Aorta (tissue), 5 donors: ENCODE data around the gene ARFGEF2. TPM values are rescaled to one million over a fixed set of nuclear protein-coding genes. Genes with fewer than 3 reads are reported as not detected.
"Not testable (repeated sequence)": the region's sequence is repeated elsewhere in the genome, so short reads cannot be mapped to it uniquely, and the experiment has no call there.

Experiments used
- ATAC-seq: fragments of 200-7000 bp; cut with Tn5 transposase; one replicate; pipeline ENCODE4 v1.9.1; 2022; ENCODE audit warnings: moderate library complexity; ENCODE audit not compliant: low FRiP score
- DNase-seq, 2 donors: peaks; one replicate each; pipeline ENCODE4 v3.0.0-alpha.2; 2020
- H3K27ac ChIP-seq, 2 donors: one replicate each; pipeline ENCODE4 v1.5.1; 2013; ENCODE audit warnings: low read length in 2 of 2, mild to moderate bottlenecking in 2 of 2, moderate library complexity in 2 of 2, control low read depth in 1 of 2, inconsistent platforms in 1 of 2, low read depth in 1 of 2
- H3K27me3 ChIP-seq, 2 donors: one replicate each; pipeline ENCODE4 v1.6.1; 2013; ENCODE audit warnings: control low read depth in 1 of 2, low read length in 1 of 2, mild to moderate bottlenecking in 1 of 2, moderate library complexity in 1 of 2; ENCODE audit not compliant: insufficient read depth in 2 of 2, control insufficient read depth in 1 of 2
- H3K36me3 ChIP-seq, 2 donors: one replicate each; pipeline ENCODE4 v1.6.1; 2013; ENCODE audit warnings: control low read depth in 1 of 2, low read length in 1 of 2, mild to moderate bottlenecking in 1 of 2; ENCODE audit not compliant: insufficient read depth in 2 of 2, control insufficient read depth in 1 of 2
- H3K4me1 ChIP-seq, 2 donors: one replicate each; pipeline ENCODE4 v1.6.1; 2013; ENCODE audit warnings: low read length in 2 of 2, control low read depth in 1 of 2, mild to moderate bottlenecking in 1 of 2, moderate library complexity in 1 of 2; ENCODE audit not compliant: insufficient read depth in 2 of 2, control insufficient read depth in 1 of 2
- H3K4me3 ChIP-seq, 2 donors: one replicate each; pipeline ENCODE4 v1.5.1; 2013; ENCODE audit warnings: low read length in 2 of 2, control low read depth in 1 of 2, mild to moderate bottlenecking in 1 of 2
- H3K9me3 ChIP-seq: one replicate; pipeline ENCODE4 v1.6.1; 2013; ENCODE audit warnings: mild to moderate bottlenecking, low read length; ENCODE audit not compliant: control insufficient read depth
- WGBS, 2 donors: extraction: QIAGEN DNeasy Blood & Tissue Kit; methylation state at CpG; one replicate each; pipeline ENCODE4 v1.1.7; 2013; 5-methylcytosine and 5-hydroxymethylcytosine counted together
- intact Hi-C, 2 donors: fragments of 100-400 bp; cut with DNase I; formaldehyde crosslinking; loops; one replicate each; pipeline versions ENCODE4 v1.14.2 to v1.15.0; 2022
- polyA plus RNA-seq, 2 donors: library from polyadenylated mRNA; stranded (reverse); fragments of 200-250 nt; gene quantifications; one replicate each; pipeline ENCODE4 v1.2.3, GENCODE V29; 2013
- total RNA-seq, 2 donors: library from RNA; stranded (reverse); fragmentation: NEBNext Ultra II Directional; extraction: Animal tissue kit (Norgen Biotek cat#: 25700); gene quantifications; one replicate each; pipeline ENCODE4 v1.2.1, GENCODE V29; 2021
- donor health status: healthy with polysubstance abuse.
- donor health status: Bipolar disorder and iron deficiency.
- donor health status: DM: no; HTN: no; CAD: no.
- donor health status: DM: no; HTN: no; CAD: no.
- donor health status: DM: yes; HTN: yes; CAD: no.

ARFGEF2 gene
- total and polyA plus RNA-seq, 4 donors: 5.8 to 30.2 (median 19.3) TPM

DNA sequence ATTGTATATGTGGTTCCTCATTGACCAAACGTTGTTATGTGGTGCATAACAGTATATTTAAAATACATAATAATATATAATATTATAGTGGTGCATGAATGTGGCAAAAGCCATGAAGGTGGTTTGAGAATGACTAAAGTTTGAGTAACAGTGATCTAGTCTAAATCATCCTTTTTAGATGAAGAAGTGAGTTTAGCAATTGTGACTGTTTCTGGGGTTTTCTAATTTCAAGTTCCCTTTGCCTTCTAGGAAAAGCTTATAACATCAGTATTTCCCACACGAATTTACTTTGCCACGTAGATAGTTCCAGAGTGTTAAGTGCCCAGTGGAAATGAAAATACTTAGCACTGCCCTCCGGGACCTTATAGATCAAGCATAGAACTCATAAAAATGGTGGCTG is 40.9 kb downstream of the ARFGEF2 start:
- H3K4me3 ChIP-seq: no peak overlapping the region
- H3K9me3 ChIP-seq: no peaks in the 10 kb centered on the region
- H3K27ac ChIP-seq: no peak overlapping the region
- H3K27me3 ChIP-seq: no peaks in the 10 kb centered on the region
- intact Hi-C loops: no loop called here
- no peak for DNase-seq
- WGBS, 2 donors: 91 to 92% methylated on average over 4 of the region's 4 CpGs
- peaks cover 10 to 11% of the 10 kb centered on the region in 2 donors for H3K36me3 ChIP-seq
- H3K4me1 ChIP-seq: no peaks in the 10 kb centered on the region
- ATAC-seq: no peak

DNA sequence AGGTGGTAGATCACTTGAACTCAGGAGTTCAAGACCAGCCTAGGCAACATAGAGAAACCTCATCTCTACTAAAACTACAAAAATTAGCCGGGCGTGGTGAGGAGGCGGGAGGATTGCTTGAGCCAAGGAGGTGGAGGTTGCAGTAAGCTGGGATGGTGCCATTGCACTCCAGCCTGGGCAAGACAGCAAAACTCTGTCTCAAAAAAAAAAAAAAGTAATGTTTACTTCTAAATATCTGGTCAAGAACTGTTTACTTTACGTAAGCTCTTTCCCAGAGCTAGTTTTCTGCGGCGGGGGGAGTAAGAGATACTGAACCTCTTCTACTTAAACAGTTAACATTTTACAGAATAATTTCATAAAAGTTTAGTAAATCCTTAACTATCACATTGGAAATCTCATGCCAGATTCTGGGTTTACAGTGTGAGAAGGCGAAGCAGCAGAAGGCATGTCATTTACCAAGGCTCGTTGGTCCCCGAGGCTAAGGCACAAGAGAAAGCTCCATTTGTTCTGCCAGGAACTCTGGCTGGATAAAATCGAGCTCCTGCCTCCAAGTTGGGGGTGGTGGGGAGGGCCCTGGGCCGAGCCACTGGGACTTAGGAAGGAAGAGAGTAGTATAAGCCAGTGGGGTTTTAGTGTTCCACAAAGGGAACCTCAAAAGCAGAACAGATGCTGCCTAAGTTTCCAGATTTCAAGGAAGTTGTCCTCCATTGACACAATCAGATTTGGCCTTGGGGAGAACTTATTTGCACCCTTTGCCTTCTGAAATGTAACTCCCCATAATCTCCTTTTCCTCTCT is 41.7 kb downstream of the ARFGEF2 start:
- Histone ChIP-seq H3K27ac (no peak overlapping the region), H3K36me3 (peaks cover 5 to 11% of the 10 kb centered on the region in 2 donors)
- no peak for ATAC-seq

DNA sequence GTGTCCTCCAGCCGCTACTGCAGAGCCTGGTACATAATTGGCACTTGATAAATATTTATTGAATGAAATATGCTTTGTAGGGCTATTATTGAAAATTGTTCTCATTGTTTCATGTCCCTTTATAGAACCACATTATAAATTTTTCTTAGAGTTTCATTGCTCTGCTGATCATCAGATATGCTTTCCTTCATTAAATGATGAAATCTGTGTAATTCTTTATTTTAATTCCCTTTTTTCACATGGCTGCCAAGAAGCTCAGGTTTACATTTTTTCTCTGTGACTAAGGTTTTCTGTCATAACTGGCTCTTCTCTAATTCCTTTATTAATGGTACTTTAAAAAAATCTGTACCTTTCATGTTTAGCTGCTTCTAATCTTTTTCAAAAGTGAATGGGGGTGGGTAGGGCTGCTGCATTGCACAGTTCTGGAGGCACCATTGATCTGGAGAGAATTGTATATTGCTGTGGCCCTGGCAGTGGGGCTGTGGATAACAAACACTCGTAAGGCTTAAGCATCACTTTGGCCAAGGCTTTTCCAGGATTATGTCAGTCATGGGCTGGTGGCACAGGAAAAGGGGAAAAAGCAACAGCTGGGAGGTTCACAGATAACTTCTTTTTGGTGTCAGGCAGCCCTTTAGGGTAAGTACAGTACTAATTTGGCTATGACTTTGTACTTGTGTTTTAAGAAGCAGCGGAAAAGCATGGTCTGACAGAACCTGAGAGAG is 43.8 kb downstream of the ARFGEF2 start:
- no peak for ATAC-seq
- peaks cover 5 to 16% of the 10 kb centered on the region in 2 donors for H3K36me3 ChIP-seq
- H3K27me3 ChIP-seq: no peaks in the 10 kb centered on the region
- 73% methylated on average over 3 of the region's 3 CpGs for WGBS, 2 donors
- no peak overlapping the region for H3K27ac ChIP-seq
- H3K4me1 ChIP-seq: no peaks in the 10 kb centered on the region
- no peak for DNase-seq
- H3K4me3 ChIP-seq: no peak overlapping the region
- intact Hi-C loops: no loop called here
- no peaks in the 10 kb centered on the region for H3K9me3 ChIP-seq

More for the DNA sequence above, 41.7 kb downstream of the ARFGEF2 start:
- intact Hi-C loops: no loop called here
- Histone ChIP-seq H3K4me1 (no peaks in the 10 kb centered on the region), H3K4me3 (no peak overlapping the region), H3K27me3 (no peaks in the 10 kb centered on the region), H3K9me3 (no peaks in the 10 kb centered on the region)
- WGBS, 2 donors: 89% methylated on average over 11 of the region's 11 CpGs
- DNase-seq: no peak

DNA sequence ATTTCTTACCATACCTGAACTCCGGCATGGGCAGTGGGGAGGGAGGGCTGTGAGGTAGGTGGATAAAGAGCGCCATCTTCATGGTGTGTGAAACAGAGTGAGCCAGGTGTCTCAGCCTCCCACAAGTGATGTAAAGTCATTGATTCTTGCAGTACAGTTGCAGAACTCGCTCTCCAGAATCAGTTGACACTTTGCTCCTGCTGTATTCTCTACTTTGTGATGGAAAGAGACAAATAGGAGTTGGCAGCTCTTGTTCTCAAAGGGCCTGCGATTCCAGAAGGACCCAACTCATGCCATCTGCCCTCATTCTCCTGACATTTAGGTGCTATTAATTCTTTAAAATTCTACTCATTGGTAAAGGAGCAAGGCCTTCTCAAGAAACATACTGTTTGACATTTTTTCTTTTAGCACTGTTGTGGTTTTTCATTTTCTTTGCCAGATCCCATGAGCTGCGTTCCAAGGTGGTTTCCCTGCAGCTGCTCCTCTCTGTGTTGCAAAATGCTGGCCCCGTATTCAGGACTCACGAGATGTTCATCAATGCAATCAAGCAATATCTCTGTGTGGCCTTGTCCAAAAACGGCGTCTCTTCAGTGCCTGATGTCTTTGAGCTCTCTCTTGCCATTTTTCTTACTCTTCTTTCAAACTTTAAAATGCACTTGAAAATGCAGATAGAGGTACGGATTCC is 49.3 kb downstream of the ARFGEF2 start:
- Histone ChIP-seq H3K27ac (no peak overlapping the region), H3K9me3 (no peaks in the 10 kb centered on the region), H3K27me3 (no peaks in the 10 kb centered on the region), H3K36me3 (peaks cover 7 to 16% of the 10 kb centered on the region in 2 donors), H3K4me3 (no peak overlapping the region), H3K4me1 (no peaks in the 10 kb centered on the region)
- intact Hi-C loops: no loop called here
- ATAC-seq: no peak
- no peak for DNase-seq
- WGBS, 2 donors: 94% methylated on average over 10 of the region's 10 CpGs

DNA sequence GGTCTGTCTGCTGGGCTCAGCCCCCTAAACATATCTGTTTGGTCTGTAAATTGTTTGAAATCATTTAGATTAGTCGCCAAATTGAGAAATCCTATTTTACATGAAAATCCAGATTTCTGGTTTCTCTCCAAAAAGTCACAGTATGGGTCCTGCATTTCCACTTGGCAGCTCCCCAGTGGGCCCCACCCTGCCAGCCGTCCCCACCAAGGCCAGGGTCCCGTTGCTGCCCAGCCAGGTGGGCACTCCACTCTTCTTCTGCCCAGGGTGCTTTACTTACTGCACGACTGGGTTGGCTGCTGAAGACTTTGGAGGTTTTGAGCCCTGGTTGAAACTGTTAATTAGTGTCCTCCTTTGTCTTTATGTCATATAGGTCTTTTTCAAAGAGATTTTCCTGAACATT is 50.4 kb downstream of the ARFGEF2 start:
- intact Hi-C loops: no loop called here
- DNase-seq (no peak), ATAC-seq (no peak)
- 59 to 68% methylated on average over 4 of the region's 4 CpGs for WGBS, 2 donors
- H3K36me3 ChIP-seq: peaks cover 6 to 13% of the 10 kb centered on the region in 2 donors
- H3K4me1 ChIP-seq: no peaks in the 10 kb centered on the region
- H3K27me3 ChIP-seq: no peaks in the 10 kb centered on the region
- no peak overlapping the region for H3K4me3 ChIP-seq
- H3K9me3 ChIP-seq: no peaks in the 10 kb centered on the region
- no peak overlapping the region for H3K27ac ChIP-seq

DNA sequence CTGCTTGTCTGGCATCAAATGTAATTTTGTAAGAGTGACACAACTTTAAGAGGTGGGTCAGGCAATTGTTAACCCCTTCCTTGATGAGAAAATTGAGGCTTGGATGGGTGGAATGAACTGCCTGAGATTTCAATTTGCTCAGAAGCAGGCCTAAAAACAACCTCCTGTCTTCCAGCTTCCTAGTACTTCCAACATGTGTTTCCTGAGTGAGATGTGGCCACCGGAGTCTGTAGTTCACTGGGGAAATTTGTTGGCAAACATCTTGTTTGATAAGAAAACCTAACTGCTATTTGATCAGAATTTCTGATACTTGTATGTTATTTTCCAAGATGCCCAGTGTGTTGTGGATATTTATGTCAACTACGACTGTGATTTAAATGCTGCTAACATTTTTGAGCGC is 51.3 kb downstream of the ARFGEF2 start:
- ATAC-seq (no peak), DNase-seq (no peak)
- Histone ChIP-seq H3K27ac (no peak overlapping the region), H3K9me3 (no peaks in the 10 kb centered on the region), H3K27me3 (no peaks in the 10 kb centered on the region), H3K4me1 (no peaks in the 10 kb centered on the region), H3K4me3 (no peak overlapping the region), H3K36me3 (peaks cover 6 to 13% of the 10 kb centered on the region in 2 donors)
- intact Hi-C loops: no loop called here
- WGBS, 2 donors: 76 to 85% methylated on average over 3 of the region's 3 CpGs

DNA sequence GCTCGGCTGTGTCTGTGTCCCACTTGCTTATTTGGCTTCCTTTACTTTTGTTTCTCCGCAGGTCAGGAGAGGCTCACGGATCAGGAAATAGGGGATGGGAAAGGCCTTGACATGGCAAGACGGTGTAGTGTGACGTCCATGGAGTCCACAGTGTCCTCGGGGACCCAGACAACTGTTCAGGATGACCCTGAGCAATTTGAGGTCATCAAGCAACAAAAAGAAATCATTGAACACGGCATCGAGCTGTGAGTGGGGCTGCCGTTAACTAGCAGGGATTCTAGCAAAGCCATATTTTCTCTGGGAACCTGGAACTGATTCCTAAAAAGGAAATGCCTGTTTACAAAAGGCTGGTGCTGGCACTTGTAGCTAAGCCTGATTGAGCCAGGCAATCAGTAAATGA is 54.4 kb downstream of the ARFGEF2 start:
- ATAC-seq: no peak
- H3K27ac ChIP-seq: no peak overlapping the region
- intact Hi-C loops: no loop called here
- no peak overlapping the region for H3K4me3 ChIP-seq
- peaks cover 4 to 6% of the 10 kb centered on the region in 2 donors for H3K36me3 ChIP-seq
- H3K9me3 ChIP-seq: no peaks in the 10 kb centered on the region
- DNase-seq: no peak
- WGBS, 2 donors: 47% methylated on average over 9 of the region's 9 CpGs
- no peaks in the 10 kb centered on the region for H3K27me3 ChIP-seq
- no peaks in the 10 kb centered on the region for H3K4me1 ChIP-seq

DNA sequence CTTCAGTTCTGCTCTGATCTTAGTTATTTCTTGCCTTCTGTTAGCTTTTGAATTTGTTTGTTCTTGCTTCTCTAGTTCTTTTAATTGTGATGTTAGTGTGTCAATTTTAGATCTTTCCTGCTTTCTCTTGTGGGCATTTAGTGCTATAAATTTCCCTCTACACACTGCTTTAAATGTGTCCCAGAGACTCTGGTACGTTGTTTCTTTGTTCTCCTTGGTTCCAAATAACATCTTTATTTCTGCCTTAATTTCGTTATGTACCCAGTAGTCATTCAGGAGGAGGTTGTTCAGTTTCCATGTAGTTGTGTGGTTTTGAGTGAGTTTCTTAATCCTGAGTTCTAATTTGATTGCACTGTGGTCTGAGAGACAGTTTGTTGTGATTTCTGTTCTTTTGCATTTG is 58.5 kb downstream of the ARFGEF2 start:
- H3K36me3 ChIP-seq, H3K4me3 ChIP-seq, H3K27me3 ChIP-seq, H3K27ac ChIP-seq, H3K4me1 ChIP-seq, DNase-seq, H3K9me3 ChIP-seq, ATAC-seq: not testable (repeated sequence)
- WGBS, 2 donors: 90 to 96% methylated on average over 2 of the region's 2 CpGs
- intact Hi-C loops: loop anchor here in 1 of 2 donors (5.0 kb wide), 1 partner anchor 58 kb away; the partner anchor contains the start of gene ARFGEF2
